Thyroid gland (tissue), 4 donors: Measurements from ENCODE around the gene PALLD. TPM values are rescaled to one million over a fixed set of nuclear protein-coding genes. Genes with fewer than 3 reads are reported as not detected.

Experiments used
- DNase-seq, 2 donors: peaks; one replicate each; pipeline ENCODE4 v3.0.0-alpha.2; 2019
- H3K27ac ChIP-seq, 3 donors: fragments of 200-600 bp; sonication (generic); 1 replicate in 2 of 3; 2 replicates in 1 of 3; pipeline ENCODE4 v1.5.1; 2016 to 2019; ENCODE audit warnings: mild to moderate bottlenecking in 1 of 3, moderate library complexity in 1 of 3
- H3K27me3 ChIP-seq: fragments of 200-600 bp; sonication (generic); one replicate; pipeline ENCODE4 v1.5.1; 2019
- H3K36me3 ChIP-seq, 2 donors: fragments of 200-600 bp; sonication (generic); one replicate each; pipeline ENCODE4 v1.5.1; 2016 to 2019
- H3K4me1 ChIP-seq, 2 donors: fragments of 200-600 bp; sonication (generic); one replicate each; pipeline ENCODE4 v1.5.1; 2017 to 2019
- H3K4me3 ChIP-seq, 3 donors: fragments of 200-600 bp; sonication (generic); replicated peaks in 1 of 3; 1 replicate in 2 of 3; 2 replicates in 1 of 3; pipeline ENCODE4 v1.5.1; 2016; ENCODE audit warnings: mild to moderate bottlenecking in 1 of 3
- H3K9me3 ChIP-seq: fragments of 200-600 bp; sonication (generic); one replicate; pipeline ENCODE4 v1.5.1; 2017
- CTCF ChIP-seq, 6 experiments: fragments of 200-600 bp in 3 of 6; fragments of 450-650 bp in 3 of 6; sonication (generic) in 3 of 6; IDR thresholded peaks; one replicate each; pipeline ENCODE4 v1.5.1; 2016 to 2019; ENCODE audit warnings: antibody characterized with exemption in 6 of 6, mild to moderate bottlenecking in 2 of 6, inconsistent platforms in 1 of 6, moderate library complexity in 1 of 6
- POLR2A ChIP-seq, 2 donors: fragments of 450-650 bp; IDR thresholded peaks; one replicate each; pipeline ENCODE4 v1.6.1; 2017; ENCODE audit warnings: antibody characterized with exemption in 2 of 2, mild to moderate bottlenecking in 2 of 2, moderate library complexity in 1 of 2
- WGBS, 2 donors: methylation state at CpG; one replicate each; pipeline ENCODE4 v1.1.5; 2017; 5-methylcytosine and 5-hydroxymethylcytosine counted together
- intact Hi-C: fragments of 100-400 bp; cut with DNase I; formaldehyde crosslinking; loops from one replicate; pipeline ENCODE4 v1.15.1; 2023
- total RNA-seq, 4 donors: library from RNA; depleted of rRNA; stranded (reverse); fragments of >200 nt; gene quantifications; one replicate each; pipeline ENCODE4 v1.2.3, GENCODE V29; 2016

The PALLD gene
- total RNA-seq, 4 donors from 2014 or later: 152 to 311 (median 226) TPM

GRCh38 chr4:168879188-168879587, 382.3 kb downstream of the PALLD start:
- peaks cover 13 to 28% of the 10 kb centered on the region in 2 donors for H3K4me1 ChIP-seq
- no peak overlapping the region for H3K4me3 ChIP-seq
- intact Hi-C loops: no loop called here

GRCh38 chr4:168880072-168880675, 383.3 kb downstream of the PALLD start:
- no peak for DNase-seq
- Histone ChIP-seq H3K4me3 (no peak overlapping the region), H3K9me3 (no peaks in the 10 kb centered on the region), H3K27me3 (no peaks in the 10 kb centered on the region), H3K36me3 (peaks cover 0 to 3% of the 10 kb centered on the region in 2 donors), H3K4me1 (peaks cover 15 to 37% of the 10 kb centered on the region in 2 donors), H3K27ac (peak overlapping the region in 2 of 3 donors; percentile 19 to 30)
- 80 to 81% methylated on average over 6 of the region's 6 CpGs for WGBS, 2 donors
- intact Hi-C loops: no loop called here
- TF ChIP-seq CTCF (IDR thresholded peaks at IDR 0.05): no peak
- no peak for TF ChIP-seq POLR2A (IDR thresholded peaks at IDR 0.05)

More at GRCh38 chr4:168879188-168879587, 382.3 kb downstream of the PALLD start:
- TF ChIP-seq CTCF (IDR thresholded peaks at IDR 0.05) (no peak), POLR2A (IDR thresholded peaks at IDR 0.05) (no peak)
- Histone ChIP-seq H3K27ac (no peak overlapping the region), H3K27me3 (no peaks in the 10 kb centered on the region), H3K9me3 (no peaks in the 10 kb centered on the region), H3K36me3 (peaks cover 0 to 3% of the 10 kb centered on the region in 2 donors)
- DNase-seq: no peak

GRCh38 chr4:168880811-168881595, 384.2 kb downstream of the PALLD start:
- Histone ChIP-seq H3K4me3 (no peak overlapping the region), H3K27ac (peak overlapping the region in 2 of 3 donors; percentile 30 to 61), H3K36me3 (peaks cover 0 to 3% of the 10 kb centered on the region in 2 donors), H3K9me3 (no peaks in the 10 kb centered on the region), H3K27me3 (no peaks in the 10 kb centered on the region), H3K4me1 (peaks cover 15 to 37% of the 10 kb centered on the region in 2 donors)
- TF ChIP-seq CTCF (IDR thresholded peaks at IDR 0.05) (no peak), POLR2A (IDR thresholded peaks at IDR 0.05) (no peak)
- intact Hi-C loops: no loop called here
- 88 to 90% methylated on average over 8 of the region's 8 CpGs for WGBS, 2 donors
- DNase-seq: no peak

- WGBS, 2 donors: 84 to 86% methylated on average over 7 of the region's 7 CpGs
- peak; percentile 61 to 73 for DNase-seq
- intact Hi-C loops: no loop called here
- peak overlapping the region in 2 of 3 donors; percentile 30 to 61 for H3K27ac ChIP-seq
- H3K4me3 ChIP-seq: no peak overlapping the region
- TF ChIP-seq POLR2A (IDR thresholded peaks at IDR 0.05) (no peak), CTCF (IDR thresholded peaks at IDR 0.05) (no peak)
- H3K36me3 ChIP-seq: peaks cover 0 to 3% of the 10 kb centered on the region in 2 donors
- no peaks in the 10 kb centered on the region for H3K9me3 ChIP-seq
- no peaks in the 10 kb centered on the region for H3K27me3 ChIP-seq
- peaks cover 15 to 41% of the 10 kb centered on the region in 2 donors for H3K4me1 ChIP-seq
Measured at GRCh38 chr4:168881781-168882420, 385.0 kb downstream of the PALLD start.
